A673 (cell line): ENCODE data around the gene CENATAC.
"Not testable (repeated sequence)": the region's sequence is repeated elsewhere in the genome, so short reads cannot be mapped to it uniquely, and the experiment has no call there.

ENCODE experiments used
- CTCF ChIP-seq: fragments of 300-800, 200-600 bp; sonication (generic); conservative IDR thresholded peaks from 2 replicates; pipeline ENCODE4 v1.5.1; 2017; ENCODE audit warnings: low read depth, mild to moderate bottlenecking, antibody characterized with exemption, low read length, moderate library complexity, mixed read lengths
- EZH2 ChIP-seq: fragments of 200-600 bp; sonication (generic); IDR thresholded peaks from 2 replicates; pipeline ENCODE4 v1.6.1; 2017; ENCODE audit warnings: borderline replicate concordance, low read depth, mild to moderate bottlenecking, mixed read lengths, antibody characterized with exemption, low read length; ENCODE audit not compliant: poor library complexity, severe bottlenecking

- not testable (repeated sequence) for TF ChIP-seq CTCF, EZH2
Observed at GRCh38 chr11:118953976-118954375, 44.0 kb upstream of the CENATAC start.
